Type B pancreatic cell (in vitro differentiated cells): ENCODE results near the gene CAMK2N2. TPM values are rescaled to one million over a fixed set of nuclear protein-coding genes. Genes with fewer than 3 reads are reported as not detected.

Experiments used
- DNase-seq: peaks from one replicate; pipeline ENCODE4 v3.0.0; 2021; ENCODE audit warnings: mixed read lengths; ENCODE audit not compliant: unreplicated experiment; ENCODE audit errors: extremely low spot score
- H3K27ac Mint-ChIP-seq: 2 replicates; pipeline ENCODE4 v1.8.0; 2021; ENCODE audit warnings: mild to moderate bottlenecking, mixed read lengths
- H3K27me3 Mint-ChIP-seq: 2 replicates; pipeline ENCODE4 v1.8.0; 2021; ENCODE audit warnings: mixed read lengths
- H3K36me3 Mint-ChIP-seq: 2 replicates; pipeline ENCODE4 v1.8.0; 2021; ENCODE audit warnings: mixed read lengths
- H3K4me1 Mint-ChIP-seq: one replicate; pipeline ENCODE4 v1.8.0; 2021; ENCODE audit warnings: mixed read lengths; ENCODE audit not compliant: unreplicated experiment
- H3K4me3 Mint-ChIP-seq: 2 replicates; pipeline ENCODE4 v1.8.0; 2021; ENCODE audit warnings: mild to moderate bottlenecking, mixed read lengths
- H3K9me3 Mint-ChIP-seq: 2 replicates; pipeline ENCODE4 v1.8.0; 2021; ENCODE audit warnings: mixed read lengths
- CTCF ChIP-seq: fragments of 200-600 bp; sonication (generic); conservative IDR thresholded peaks from 2 replicates; pipeline ENCODE4 v1.5.0; 2021; ENCODE audit warnings: antibody characterized with exemption, mild to moderate bottlenecking
- microRNA-seq: library from miRNA; unstranded; fragments of <30 nt; microRNA quantifications from one replicate; pipeline ENCODE4, GENCODE V29; 2020
- total RNA-seq: library from RNA; stranded (reverse); gene quantifications from 2 replicates; pipeline ENCODE4 v1.2.1, GENCODE V29; 2021; ENCODE audit warnings: low replicate concordance

The CAMK2N2 gene
- total RNA-seq, 1 donor from 2014 or later: 1.9 TPM

- Mint-ChIP-seq H3K27ac (no peak overlapping the region), H3K4me3 (no peak overlapping the region), H3K36me3 (no peaks in the 10 kb centered on the region), H3K4me1 (no peaks in the 10 kb centered on the region), H3K27me3 (peaks cover 59% of the 10 kb centered on the region), H3K9me3 (no peaks in the 10 kb centered on the region)
- no peak for DNase-seq
- no peak for TF ChIP-seq CTCF
These were observed 37.4 kb downstream of the CAMK2N2 start for GRCh38 chr3:184223946-184224345.

GRCh38 chr3:184222521-184222920 is 38.8 kb downstream of the CAMK2N2 start:
- H3K27me3 Mint-ChIP-seq: peaks cover 52% of the 10 kb centered on the region
- no peak overlapping the region for H3K27ac Mint-ChIP-seq
- no peaks in the 10 kb centered on the region for H3K36me3 Mint-ChIP-seq
- no peak for DNase-seq
- TF ChIP-seq CTCF: no peak
- H3K9me3 Mint-ChIP-seq: no peaks in the 10 kb centered on the region
- H3K4me3 Mint-ChIP-seq: no peak overlapping the region
- H3K4me1 Mint-ChIP-seq: no peaks in the 10 kb centered on the region

GRCh38 chr3:184218814-184219213 is 42.5 kb downstream of the CAMK2N2 start:
- peaks cover 24% of the 10 kb centered on the region for H3K27me3 Mint-ChIP-seq
- DNase-seq: no peak
- no peaks in the 10 kb centered on the region for H3K9me3 Mint-ChIP-seq
- no peaks in the 10 kb centered on the region for H3K4me1 Mint-ChIP-seq
- H3K27ac Mint-ChIP-seq: no peak overlapping the region
- H3K4me3 Mint-ChIP-seq: no peak overlapping the region
- no peak for TF ChIP-seq CTCF
- no peaks in the 10 kb centered on the region for H3K36me3 Mint-ChIP-seq

GRCh38 chr3:184211718-184212117 is 49.6 kb downstream of the CAMK2N2 start:
- Mint-ChIP-seq H3K27me3 (peaks cover 25% of the 10 kb centered on the region), H3K27ac (no peak overlapping the region), H3K9me3 (no peaks in the 10 kb centered on the region), H3K36me3 (no peaks in the 10 kb centered on the region), H3K4me3 (no peak overlapping the region), H3K4me1 (no peaks in the 10 kb centered on the region)
- no peak for DNase-seq
- TF ChIP-seq CTCF: no peak

- no peak for DNase-seq
- TF ChIP-seq CTCF: no peak
- no peak overlapping the region for H3K4me3 Mint-ChIP-seq
- H3K4me1 Mint-ChIP-seq: no peaks in the 10 kb centered on the region
- H3K27ac Mint-ChIP-seq: no peak overlapping the region
- H3K9me3 Mint-ChIP-seq: no peaks in the 10 kb centered on the region
- H3K27me3 Mint-ChIP-seq: peaks cover 29% of the 10 kb centered on the region
- H3K36me3 Mint-ChIP-seq: no peaks in the 10 kb centered on the region
These were observed 50.1 kb downstream of the CAMK2N2 start for GRCh38 chr3:184211297-184211696.

Small RNAs within 50 kb of the gene (microRNA-seq; reads per million reads assigned to microRNA genes)
- gene MIR1224: 259 reads per million, percentile 71 among the genes with 10 or more reads in this experiment

Other genes starting within 250 kb of the CAMK2N2 start
- 39.3 and 61.2 TPM in 2 replicates for gene ABCC5, start 243.7 kb downstream of the CAMK2N2 start, total RNA-seq
- not detected in 2 replicates for gene HTR3D, start 229.8 kb downstream of the CAMK2N2 start, total RNA-seq
- not detected in 2 replicates for gene HTR3C, start 208.5 kb downstream of the CAMK2N2 start, total RNA-seq
- gene HTR3E, start 164.5 kb downstream of the CAMK2N2 start, total RNA-seq: not detected in 2 replicates
- 43.9 and 48.5 TPM in 2 replicates for gene EIF2B5, start 126.2 kb downstream of the CAMK2N2 start, total RNA-seq
- gene DVL3, start 106.2 kb downstream of the CAMK2N2 start, total RNA-seq: 70.8 and 84.8 TPM in 2 replicates
- gene AP2M1, start 86.7 kb downstream of the CAMK2N2 start, total RNA-seq: 249 and 298 TPM in 2 replicates
- 72.3 and 74.3 TPM in 2 replicates for gene ABCF3, start 75.4 kb downstream of the CAMK2N2 start, total RNA-seq
- 23.7 and 38.7 TPM in 2 replicates for gene VWA5B2, start 32.0 kb downstream of the CAMK2N2 start, total RNA-seq
- gene ALG3, start 12.6 kb downstream of the CAMK2N2 start, total RNA-seq: 55.7 and 55.8 TPM in 2 replicates
- 6.4 and 10.2 TPM in 2 replicates for gene EEF1AKMT4, start 11.9 kb downstream of the CAMK2N2 start, total RNA-seq
- not detected in 2 replicates for gene ECE2, start 14.5 kb upstream of the CAMK2N2 start, total RNA-seq
- 226 and 255 TPM in 2 replicates for gene PSMD2, start 37.7 kb upstream of the CAMK2N2 start, total RNA-seq
- 371 and 432 TPM in 2 replicates for gene EIF4G1, start 53.1 kb upstream of the CAMK2N2 start, total RNA-seq
- gene FAM131A, start 76.0 kb upstream of the CAMK2N2 start, total RNA-seq: 13.2 and 18.3 TPM in 2 replicates
- gene CLCN2, start 100.1 kb upstream of the CAMK2N2 start, total RNA-seq: 10.8 and 24.9 TPM in 2 replicates
- gene POLR2H, start 100.2 kb upstream of the CAMK2N2 start, total RNA-seq: 87.8 and 90.5 TPM in 2 replicates
- 0.41 and 0.52 TPM in 2 replicates for gene THPO, start 116.7 kb upstream of the CAMK2N2 start, total RNA-seq
- gene CHRD, start 118.5 kb upstream of the CAMK2N2 start, total RNA-seq: 6.4 and 35.5 TPM in 2 replicates